Lower lobe of right lung (tissue), 2 donors: Measurements from ENCODE around the gene ARMH3. TPM values are rescaled to one million over a fixed set of nuclear protein-coding genes. Genes with fewer than 3 reads are reported as not detected.

ENCODE experiments used
- ATAC-seq, 2 donors: fragments of 200-7000 bp; cut with Tn5 transposase; one replicate each; pipeline ENCODE4 v1.9.1; 2020 to 2022; ENCODE audit warnings: mild to moderate bottlenecking in 2 of 2, moderate library complexity in 2 of 2
- DNase-seq: peaks from one replicate; pipeline ENCODE4 v3.0.0-alpha.2; 2020
- H3K27ac ChIP-seq: fragments of 200-600 bp; one replicate; pipeline ENCODE4 v1.8.0; 2022
- H3K27me3 ChIP-seq: fragments of 200-600 bp; one replicate; pipeline ENCODE4 v1.8.0; 2022; ENCODE audit warnings: low read depth
- H3K36me3 ChIP-seq: fragments of 200-600 bp; one replicate; pipeline ENCODE4 v1.8.0; 2022; ENCODE audit warnings: mild to moderate bottlenecking
- H3K4me1 ChIP-seq: fragments of 200-600 bp; one replicate; pipeline ENCODE4 v1.8.0; 2022
- H3K4me3 ChIP-seq: fragments of 200-600 bp; one replicate; pipeline ENCODE4 v1.8.0; 2022; ENCODE audit warnings: mild to moderate bottlenecking
- H3K9me3 ChIP-seq: fragments of 200-600 bp; one replicate; pipeline ENCODE4 v1.8.0; 2022
- CTCF ChIP-seq: fragments of 200-600 bp; IDR thresholded peaks from one replicate; pipeline ENCODE4 v1.8.0; 2022; ENCODE audit warnings: antibody characterized with exemption, mild to moderate bottlenecking
- intact Hi-C: fragments of 100-400 bp; cut with DNase I; formaldehyde crosslinking; loops from one replicate; pipeline ENCODE4 v1.11.0; 2022
- total RNA-seq: library from RNA; stranded (reverse); fragmentation: NEBNext Ultra II Directional; extraction: Animal tissue kit (Norgen Biotek cat#: 25700); gene quantifications from one replicate; pipeline ENCODE4 v1.2.1, GENCODE V29; 2021
- donor health status: DM: no; HTN: yes; CAD: no; lungs with severe emphysema.

ARMH3 gene
- total RNA-seq, 1 donor from 2014 or later = 38.6 TPM

GRCh38 chr10:101848894-101849351, 207.1 kb downstream of the ARMH3 start:
- DNase-seq (peak; percentile 62), ATAC-seq (peak; percentile 54 to 77)
- no peak for TF ChIP-seq CTCF
- peaks cover 23% of the 10 kb centered on the region for H3K4me1 ChIP-seq
- peak overlapping the region; percentile 28 for H3K27ac ChIP-seq
- peaks cover 46% of the 10 kb centered on the region for H3K36me3 ChIP-seq
- intact Hi-C loops = no loop called here
- no peaks in the 10 kb centered on the region for H3K27me3 ChIP-seq
- no peaks in the 10 kb centered on the region for H3K9me3 ChIP-seq
- H3K4me3 ChIP-seq = no peak overlapping the region

- H3K4me1 ChIP-seq = peaks cover 23% of the 10 kb centered on the region
Measured at GRCh38 chr10:101848408-101848807, 207.6 kb downstream of the ARMH3 start.

GRCh38 chr10:101845893-101846292, 210.1 kb downstream of the ARMH3 start:
- Histone ChIP-seq H3K4me3 (no peak overlapping the region), H3K36me3 (peaks cover 38% of the 10 kb centered on the region), H3K4me1 (peaks cover 34% of the 10 kb centered on the region), H3K27ac (no peak overlapping the region), H3K27me3 (no peaks in the 10 kb centered on the region), H3K9me3 (no peaks in the 10 kb centered on the region)
- TF ChIP-seq CTCF = no peak
- ATAC-seq = no peak
- peak; percentile 15 for DNase-seq
- intact Hi-C loops = no loop called here

More at GRCh38 chr10:101848408-101848807, 207.6 kb downstream of the ARMH3 start:
- Histone ChIP-seq H3K36me3 (peaks cover 46% of the 10 kb centered on the region), H3K27ac (peak overlapping the region; percentile 28), H3K9me3 (no peaks in the 10 kb centered on the region), H3K27me3 (no peaks in the 10 kb centered on the region), H3K4me3 (no peak overlapping the region)
- intact Hi-C loops = no loop called here
- ATAC-seq (peak; percentile 41 to 66), DNase-seq (peak; percentile 34)
- TF ChIP-seq CTCF = no peak

GRCh38 chr10:101843032-101844021, 212.6 kb downstream of the ARMH3 start, which contains the start of gene KCNIP2:
Gene KCNIP2, minus strand, starts transcription at chr10:101843800. Its CDS starts 232 bp downstream, at chr10:101843568.
- peak; percentile 57 for DNase-seq
- peak; percentile 54 for TF ChIP-seq CTCF
- peak within 1 kb of the TSS; percentile 45 for H3K4me3 ChIP-seq
- peaks cover 34% of the 10 kb centered on the region for H3K4me1 ChIP-seq
- H3K36me3 ChIP-seq = peaks cover 28% of the 10 kb centered on the region
- intact Hi-C loops = no loop called here
- ATAC-seq = peak; percentile 4 to 17
- H3K9me3 ChIP-seq = no peaks in the 10 kb centered on the region
- no peaks in the 10 kb centered on the region for H3K27me3 ChIP-seq
- H3K27ac ChIP-seq = no peak within 1 kb of the TSS

GRCh38 chr10:101841826-101842225, 214.1 kb downstream of the ARMH3 start:
- no peak for TF ChIP-seq CTCF
- no peak overlapping the region for H3K4me3 ChIP-seq
- no peaks in the 10 kb centered on the region for H3K27me3 ChIP-seq
- peaks cover 26% of the 10 kb centered on the region for H3K4me1 ChIP-seq
- no peak for ATAC-seq
- H3K36me3 ChIP-seq = peaks cover 13% of the 10 kb centered on the region
- intact Hi-C loops = no loop called here
- DNase-seq = peak; percentile 3
- no peak overlapping the region for H3K27ac ChIP-seq
- H3K9me3 ChIP-seq = no peaks in the 10 kb centered on the region
